HG03520 (cell line): ENCODE results near the gene NR5A2.

Experiments used
- ATAC-seq: cut with Tn5 transposase; IDR thresholded peaks from one replicate; pipeline ENCODE4 v1.9.1; 2021; ENCODE audit warnings: mild to moderate bottlenecking, moderate library complexity; ENCODE audit not compliant: unreplicated experiment

NR5A2 gene

GRCh38 chr1:200027264-200027823, at the start of gene NR5A2:
NR5A2 (plus strand) TSS chr1:200027710; CDS start chr1:200027848, 138 bp downstream.
- no peak for ATAC-seq

- no peak for ATAC-seq
These were observed 49.0 kb upstream of the NR5A2 start for GRCh38 chr1:199978408-199978940.

GRCh38 chr1:199979071-199979470, 48.4 kb upstream of the NR5A2 start:
- no peak for ATAC-seq

- ATAC-seq: no peak
These were observed 45.9 kb upstream of the NR5A2 start for GRCh38 chr1:199981584-199981983.

GRCh38 chr1:199982606-199983005, 44.9 kb upstream of the NR5A2 start:
- no peak for ATAC-seq

- no peak for ATAC-seq
These were observed 44.0 kb upstream of the NR5A2 start for GRCh38 chr1:199983531-199983930.

- no peak for ATAC-seq
These were observed 32.3 kb upstream of the NR5A2 start for GRCh38 chr1:199995096-199995685.

GRCh38 chr1:200005165-200005564, 22.3 kb upstream of the NR5A2 start:
- no peak for ATAC-seq

- ATAC-seq: no peak
These were observed 20.8 kb upstream of the NR5A2 start for GRCh38 chr1:200006711-200007110.

- ATAC-seq: no peak
These were observed 11.7 kb upstream of the NR5A2 start for GRCh38 chr1:200015811-200016210.

- ATAC-seq: no peak
These were observed 5.8 kb upstream of the NR5A2 start for GRCh38 chr1:200021577-200022238.

GRCh38 chr1:200022239-200022804, 5.2 kb upstream of the NR5A2 start:
- ATAC-seq: no peak

GRCh38 chr1:200028586-200029034, 1.1 kb downstream of the NR5A2 start:
- no peak for ATAC-seq

- no peak for ATAC-seq
These were observed 1.7 kb downstream of the NR5A2 start for GRCh38 chr1:200029035-200029821.

GRCh38 chr1:200029822-200030152, 2.3 kb downstream of the NR5A2 start:
- ATAC-seq: no peak

- no peak for ATAC-seq
These were observed 3.3 kb downstream of the NR5A2 start for GRCh38 chr1:200030791-200031190.

GRCh38 chr1:200033511-200034261, 6.2 kb downstream of the NR5A2 start:
- ATAC-seq: no peak

GRCh38 chr1:200034262-200034557, 6.7 kb downstream of the NR5A2 start:
- ATAC-seq: no peak

- ATAC-seq: no peak
These were observed 7.4 kb downstream of the NR5A2 start for GRCh38 chr1:200034761-200035396.

- no peak for ATAC-seq
These were observed 8.0 kb downstream of the NR5A2 start for GRCh38 chr1:200035397-200035955.
